CD4-positive, alpha-beta T cell treated with Interleukin-17A for 1 hour (primary cell): ENCODE data around the gene ASMTL.
"Not testable (repeated sequence)": the region's sequence is repeated elsewhere in the genome, so short reads cannot be mapped to it uniquely, and the experiment has no call there.

ENCODE experiments used
- DNase-seq: peaks from one replicate; pipeline ENCODE4 v3.0.0-alpha.2; 2020

Gene ASMTL

DNA sequence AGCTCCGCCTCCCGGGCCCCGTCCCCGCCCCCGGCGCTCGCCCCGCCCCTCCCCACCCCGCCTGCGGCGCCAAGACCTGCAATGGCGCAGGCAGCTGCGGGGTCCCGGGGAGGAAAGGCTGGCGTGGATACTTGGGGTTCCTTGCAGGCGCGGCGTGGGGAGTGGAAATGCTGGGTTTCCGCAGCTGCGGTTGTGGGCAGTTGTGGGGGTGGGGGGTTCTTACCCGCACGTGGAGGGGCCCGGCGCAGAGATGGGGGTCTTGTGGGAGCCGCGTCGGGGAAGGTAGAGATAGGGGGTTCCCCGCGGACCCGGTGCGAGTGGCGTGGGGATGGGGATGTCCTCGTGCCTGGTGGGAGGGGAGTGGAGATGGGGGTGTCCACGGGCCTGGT is 680 bp upstream of the ASMTL start:
- peak; percentile 85 for DNase-seq

DNA sequence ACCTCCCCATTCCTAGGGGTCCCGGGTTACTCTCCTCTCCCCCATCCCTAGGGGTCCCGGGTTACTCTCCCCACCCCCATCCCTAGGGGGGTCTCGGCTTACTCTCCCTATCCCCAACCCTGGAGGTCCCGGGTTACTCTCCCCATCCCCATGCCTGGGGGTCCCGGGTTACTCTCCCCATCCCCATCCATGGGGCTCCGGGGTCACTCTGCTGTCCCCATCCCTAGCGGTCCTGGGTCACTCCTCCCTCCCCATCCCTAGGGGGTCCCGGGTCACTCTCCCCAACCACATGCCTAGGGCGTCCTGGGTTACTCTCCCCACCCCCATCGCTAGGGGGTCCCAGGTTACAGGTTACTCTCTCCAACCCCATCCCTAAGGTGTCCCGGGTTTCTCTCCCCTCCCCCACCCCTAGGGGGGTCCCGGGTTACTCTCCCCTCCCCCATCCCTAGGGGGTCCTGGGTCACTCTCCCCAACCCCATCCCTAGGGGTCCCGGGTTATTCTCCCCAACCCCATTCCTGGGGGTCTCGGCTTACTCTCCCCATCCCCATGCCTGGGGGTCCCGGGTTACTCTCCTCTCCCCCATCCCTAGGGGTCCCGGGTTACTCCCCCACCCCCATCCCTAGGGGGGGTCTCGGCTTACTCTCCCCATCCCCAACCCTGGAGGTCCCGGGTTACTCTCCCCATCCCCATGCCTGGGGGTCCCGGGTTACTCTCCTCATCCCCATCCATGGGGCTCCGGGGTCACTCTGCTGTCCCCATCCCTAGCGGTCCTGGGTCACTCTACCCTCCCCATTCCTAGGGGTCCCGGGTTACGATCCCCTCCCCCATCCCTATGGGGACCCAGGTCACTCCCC is 821 bp downstream of the ASMTL start:
- DNase-seq = no peak

DNA sequence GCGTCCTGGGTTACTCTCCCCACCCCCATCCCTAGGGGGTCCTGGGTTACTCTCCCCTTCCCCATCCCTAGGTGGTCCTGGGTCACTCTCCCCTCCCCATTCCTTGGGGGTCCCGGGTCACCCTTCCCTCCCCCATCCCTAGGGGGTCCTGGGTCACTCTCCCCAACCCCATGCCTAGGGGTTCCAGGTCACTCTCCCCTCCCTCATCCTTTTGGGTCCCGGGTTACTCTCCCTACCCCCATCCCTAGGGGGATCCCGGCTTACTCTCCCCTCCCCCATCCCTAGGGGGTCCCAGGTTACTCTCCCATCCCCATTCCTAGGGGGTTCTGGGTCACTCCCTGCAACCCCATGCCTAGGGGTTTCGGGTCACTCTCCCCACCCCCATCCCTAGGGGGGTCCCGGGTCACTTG is 1.5 kb downstream of the ASMTL start:
- no peak for DNase-seq

DNA sequence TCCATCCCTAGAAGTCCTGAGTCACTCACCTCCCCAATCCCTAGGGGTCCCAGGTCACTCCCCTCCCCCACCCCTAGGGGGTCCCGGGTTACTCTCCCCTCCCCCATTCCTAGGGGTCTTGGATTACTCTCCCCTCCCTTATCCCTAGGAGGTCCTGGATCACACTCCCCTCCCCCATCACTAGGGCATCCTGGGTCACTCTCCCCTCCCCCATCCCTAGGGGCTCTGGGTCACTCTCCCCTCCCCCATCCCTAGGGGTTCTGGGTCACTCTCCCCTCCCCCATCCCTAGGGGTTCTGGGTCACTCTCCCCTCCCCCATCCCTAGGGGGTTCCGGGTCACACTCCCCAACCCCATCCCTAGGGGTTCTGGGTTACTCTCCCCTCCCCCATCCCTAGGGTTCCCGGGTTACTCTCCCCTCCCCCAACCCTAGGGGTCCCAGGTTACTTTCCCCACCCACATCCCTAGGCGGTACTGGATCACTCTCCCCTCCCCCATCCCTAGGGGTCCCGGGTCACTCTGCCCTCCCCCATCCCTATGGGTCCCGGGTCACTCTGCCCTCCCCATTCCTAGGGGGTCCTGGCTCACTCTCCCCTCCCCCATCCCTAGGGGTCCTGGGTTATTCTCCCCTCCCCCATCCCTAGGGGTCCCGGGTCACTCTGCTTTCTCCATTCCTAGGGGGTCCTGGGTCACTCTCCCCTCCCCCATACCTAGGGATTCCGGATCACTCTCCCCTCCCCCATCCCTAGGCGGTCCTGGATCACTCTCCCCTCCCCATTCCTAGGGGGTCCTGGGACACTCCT is 2.1 kb downstream of the ASMTL start:
- no peak for DNase-seq

DNA sequence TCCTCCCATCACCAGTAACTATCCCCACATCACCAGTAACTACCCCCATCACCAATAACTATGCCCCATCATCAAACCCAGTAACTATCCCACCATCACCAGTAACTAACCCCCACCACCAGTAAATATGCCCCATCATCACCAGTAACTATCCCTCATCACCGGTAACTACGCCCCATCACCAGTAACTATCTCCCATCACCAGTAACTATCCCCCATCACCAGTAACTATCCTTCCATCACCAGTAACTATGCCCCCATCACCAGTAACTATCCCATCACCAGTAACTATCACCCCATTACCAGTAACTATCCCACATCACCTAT is 2.9 kb downstream of the ASMTL start:
- no peak for DNase-seq

DNA sequence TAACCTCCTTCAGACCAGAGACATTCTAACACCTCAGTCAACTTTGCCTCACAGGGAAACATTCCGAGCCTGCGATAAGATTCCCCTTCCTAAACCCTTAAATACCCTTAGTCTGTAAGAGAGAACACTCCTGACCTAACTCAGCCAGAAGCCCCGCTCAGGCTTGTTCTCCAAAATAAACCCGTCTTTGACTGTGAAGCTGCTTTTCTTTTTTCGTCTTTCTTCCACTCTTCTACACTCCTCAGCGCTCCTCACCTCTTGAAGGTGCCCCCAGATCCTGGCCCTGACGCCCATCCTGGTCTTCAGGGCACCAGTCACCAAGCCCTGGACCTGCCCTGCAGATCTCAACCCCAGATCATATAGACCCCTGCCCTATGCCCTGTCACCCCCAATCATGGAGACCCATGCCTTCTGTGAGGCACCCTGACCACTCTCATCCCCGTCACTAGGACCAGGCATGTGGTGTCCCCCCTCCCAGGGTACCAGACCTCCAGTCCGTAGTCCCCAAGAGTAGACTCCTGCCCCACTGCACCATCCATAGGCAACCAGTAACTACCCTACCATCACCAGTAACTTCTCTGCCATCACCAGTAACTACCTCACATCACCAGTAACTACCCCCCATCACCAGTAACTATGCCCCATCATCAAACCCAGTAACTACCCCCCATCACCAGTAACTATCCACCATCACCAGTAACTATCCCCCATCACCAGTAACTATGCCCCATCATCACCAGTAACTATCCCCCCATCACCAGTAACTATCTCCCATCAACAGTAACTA is 3.5 kb downstream of the ASMTL start:
- no peak for DNase-seq

DNA sequence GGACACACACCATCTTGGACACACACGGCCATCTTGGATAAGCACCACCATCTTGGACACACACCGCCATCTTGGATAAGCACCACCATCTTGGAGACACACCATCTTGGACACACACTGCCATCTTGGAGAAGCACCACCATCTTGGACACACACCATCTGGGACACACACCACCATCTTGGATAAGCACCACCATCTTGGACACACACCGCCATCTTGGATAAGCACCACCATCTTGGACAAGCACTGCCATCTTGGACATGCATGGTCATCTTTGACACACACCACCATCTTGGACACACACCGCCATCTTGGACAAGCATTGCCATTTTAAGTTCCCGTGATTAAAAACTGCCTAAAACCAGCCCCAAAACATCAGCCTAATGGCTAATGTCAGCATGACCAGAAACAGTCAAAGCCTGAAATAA is 4.1 kb downstream of the ASMTL start:
- DNase-seq = not testable (repeated sequence)

DNA sequence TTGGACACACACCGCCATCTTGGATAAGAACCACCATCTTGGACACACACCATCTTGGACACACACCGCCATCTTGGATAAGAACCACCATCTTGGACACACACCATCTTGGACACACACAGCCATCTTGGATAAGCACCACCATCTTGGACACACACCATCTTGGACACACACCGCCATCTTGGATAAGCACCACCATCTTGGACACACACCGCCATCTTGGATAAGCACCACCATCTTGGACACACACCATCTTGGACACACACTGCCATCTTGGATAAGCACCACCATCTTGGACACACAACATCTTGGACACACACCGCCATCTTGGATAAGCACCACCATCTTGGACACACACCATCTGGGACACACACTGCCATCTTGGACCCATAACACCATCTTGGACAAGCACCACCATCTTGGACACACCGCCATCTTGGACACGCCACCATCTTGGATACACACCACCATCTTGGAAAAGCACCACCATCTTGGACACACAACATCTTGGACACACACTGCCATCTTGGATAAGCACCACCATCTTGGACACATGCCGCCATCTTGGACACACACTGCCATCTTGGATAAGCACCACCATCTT is 4.6 kb downstream of the ASMTL start:
- DNase-seq = not testable (repeated sequence)

DNA sequence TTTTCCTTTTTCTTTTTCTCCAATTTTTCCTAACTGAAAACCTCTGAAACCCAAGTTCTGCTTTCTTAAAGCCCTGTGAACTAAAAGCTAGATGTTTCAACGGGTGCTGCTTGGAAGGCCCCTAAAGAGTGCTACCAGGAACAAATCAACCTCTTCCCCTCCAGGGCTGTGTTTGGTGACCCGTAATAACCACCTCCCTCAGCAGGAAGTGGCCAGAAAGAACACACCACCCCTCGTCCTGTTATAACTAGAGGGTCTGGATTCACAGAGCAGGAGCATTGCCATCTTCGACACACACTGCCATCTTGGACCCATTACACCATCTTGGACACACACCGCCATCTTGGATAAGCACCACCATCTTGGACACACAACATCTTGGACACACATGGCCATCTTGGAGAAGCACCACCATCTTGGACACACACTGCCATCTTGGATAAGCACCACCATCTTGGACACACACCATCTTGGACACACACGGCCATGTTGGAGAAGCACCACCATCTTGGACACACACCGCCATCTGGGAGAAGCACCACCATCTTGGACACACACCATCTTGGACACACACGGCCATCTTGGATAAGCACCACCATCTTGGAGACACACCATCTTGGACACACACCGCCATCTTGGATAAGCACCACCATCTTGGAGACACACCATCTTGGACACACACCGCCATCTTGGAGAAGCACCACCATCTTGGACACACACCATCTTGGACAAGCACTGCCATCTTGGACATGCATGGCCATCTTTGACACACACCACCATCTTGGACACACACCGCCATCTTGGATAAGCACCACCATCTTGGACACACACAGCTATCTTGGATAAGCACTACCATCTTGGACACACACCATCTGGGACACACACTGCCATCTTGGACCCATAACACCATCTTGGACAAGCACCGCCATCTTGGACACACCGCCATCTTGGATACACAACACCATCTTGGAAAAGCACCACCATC is 5.4 kb downstream of the ASMTL start:
- DNase-seq = not testable (repeated sequence)

DNA sequence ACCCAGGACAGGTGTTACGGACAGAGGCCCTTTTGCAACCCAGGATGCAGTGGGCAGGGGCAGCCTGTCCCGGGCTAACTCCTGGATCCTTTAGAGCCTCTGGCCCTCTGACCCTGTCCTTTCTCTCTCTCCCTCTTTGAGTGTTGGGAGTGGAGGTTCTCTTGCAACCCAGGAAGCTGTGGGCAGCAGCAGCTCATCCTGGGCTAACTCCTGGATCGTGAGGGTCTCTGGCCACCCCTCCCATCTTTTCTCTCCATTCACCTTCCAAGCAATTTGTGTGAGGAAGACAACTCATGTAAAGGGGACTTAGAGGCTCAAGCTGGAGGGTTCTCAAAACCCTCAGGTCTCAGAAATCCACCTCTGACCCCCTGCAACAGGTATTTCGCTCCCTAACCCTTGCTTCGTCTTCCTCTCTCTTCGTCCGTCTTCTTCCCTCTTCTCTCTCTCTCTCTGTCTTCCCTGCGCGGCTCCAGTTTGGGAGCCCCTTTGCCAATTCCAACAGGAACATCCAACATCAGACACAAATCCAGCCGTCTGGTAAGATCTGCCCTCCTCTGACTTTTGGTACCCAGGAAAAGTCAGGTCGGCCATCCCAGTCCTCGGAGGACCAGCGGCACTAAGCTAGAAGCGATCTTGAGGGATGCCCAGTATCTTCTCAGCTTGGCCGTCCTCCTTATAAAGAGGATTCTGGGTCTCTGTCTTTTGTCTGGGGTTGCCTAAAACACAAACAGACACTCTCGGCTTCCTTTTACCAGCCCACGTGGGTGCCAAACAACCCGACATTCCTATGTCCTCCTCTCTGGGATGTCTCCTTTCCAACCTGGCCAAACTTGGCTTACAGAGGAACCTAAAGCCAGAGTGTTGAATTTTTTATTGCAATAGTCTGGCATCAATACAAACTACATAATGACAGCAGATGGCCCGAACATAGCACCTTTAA is 7.9 kb downstream of the ASMTL start:
- no peak for DNase-seq

DNA sequence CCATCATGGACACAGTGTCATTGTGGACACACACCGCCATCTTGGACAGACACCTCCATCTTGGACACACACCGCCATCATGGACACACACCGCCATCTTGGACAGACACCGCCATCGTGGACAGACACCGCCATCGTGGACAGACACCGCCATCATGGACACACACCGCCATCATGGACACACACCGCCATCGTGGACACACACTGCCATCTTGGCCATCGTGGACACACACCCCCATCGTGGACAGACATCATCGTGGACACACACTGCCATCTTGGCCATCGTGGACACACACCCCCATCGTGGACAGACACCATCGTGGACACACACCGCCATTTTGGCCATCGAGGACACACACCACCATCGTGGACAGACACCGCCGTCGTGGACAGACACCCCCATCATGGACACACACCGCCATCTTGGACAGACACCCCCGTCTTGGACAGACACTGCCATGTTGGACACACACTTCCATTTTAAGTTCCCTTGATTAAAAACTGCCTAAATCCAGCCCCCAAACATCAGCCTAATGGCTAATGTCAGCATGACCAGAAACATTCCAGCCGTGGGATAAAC is 9.1 kb downstream of the ASMTL start:
- DNase-seq = no peak

DNA sequence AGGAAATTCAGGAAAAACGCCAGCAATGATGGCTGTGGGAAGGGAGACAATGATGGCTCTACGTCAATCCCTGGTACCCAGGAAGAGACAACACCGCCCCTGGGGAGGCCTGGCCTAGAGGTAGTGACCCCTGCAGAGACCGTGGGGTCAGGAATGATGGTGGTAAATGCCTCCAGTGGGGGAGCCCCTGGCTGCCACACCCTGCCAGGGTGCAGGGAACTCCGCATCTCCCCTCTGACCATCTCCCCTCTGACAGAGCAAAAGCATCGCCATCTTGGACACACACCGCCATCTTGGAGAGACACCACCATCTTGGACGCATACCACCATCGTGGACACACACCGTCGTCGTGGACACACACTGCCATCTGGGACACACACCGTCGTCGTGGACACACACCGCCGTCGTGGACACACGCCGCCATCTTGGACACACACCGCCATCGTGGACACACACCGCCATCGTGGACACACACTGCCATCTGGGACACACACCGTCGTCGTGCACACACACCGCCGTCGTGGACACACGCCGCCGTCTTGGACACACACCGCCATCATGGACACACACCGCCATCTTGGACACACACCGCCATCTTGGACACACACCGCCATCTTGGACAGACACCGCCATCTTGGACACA is 9.9 kb downstream of the ASMTL start:
- DNase-seq = no peak

DNA sequence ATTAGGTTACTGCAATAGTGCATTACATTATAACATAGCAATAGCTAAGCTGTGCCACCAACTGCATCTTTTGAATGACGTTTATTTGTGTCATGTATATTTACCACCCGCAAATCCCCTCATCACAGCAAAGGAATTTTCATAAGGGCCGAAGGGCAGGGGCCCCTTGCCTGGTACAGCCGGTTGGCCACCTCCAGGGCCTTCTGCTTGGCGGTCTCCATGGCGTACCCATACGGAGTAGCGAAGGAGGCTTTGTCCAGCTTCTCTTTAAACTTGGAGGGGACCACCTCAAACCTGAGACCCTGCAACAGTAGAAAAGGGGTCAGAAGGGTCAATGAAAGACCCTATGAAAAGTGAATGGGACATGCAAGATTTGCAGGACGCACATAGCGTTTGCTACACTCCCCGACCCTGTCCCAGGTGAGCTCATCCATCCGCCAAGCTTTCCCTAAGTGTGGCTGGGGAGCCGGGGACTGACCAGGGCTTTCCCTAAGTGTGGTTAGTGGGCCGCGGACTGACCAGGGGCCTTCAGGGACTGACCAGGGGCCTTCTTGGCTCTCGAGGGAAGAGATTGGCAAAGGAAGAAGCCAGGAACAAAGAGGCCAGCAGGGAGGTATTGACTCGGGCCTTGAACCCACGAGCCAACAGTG is 10.6 kb downstream of the ASMTL start:
- DNase-seq = no peak

DNA sequence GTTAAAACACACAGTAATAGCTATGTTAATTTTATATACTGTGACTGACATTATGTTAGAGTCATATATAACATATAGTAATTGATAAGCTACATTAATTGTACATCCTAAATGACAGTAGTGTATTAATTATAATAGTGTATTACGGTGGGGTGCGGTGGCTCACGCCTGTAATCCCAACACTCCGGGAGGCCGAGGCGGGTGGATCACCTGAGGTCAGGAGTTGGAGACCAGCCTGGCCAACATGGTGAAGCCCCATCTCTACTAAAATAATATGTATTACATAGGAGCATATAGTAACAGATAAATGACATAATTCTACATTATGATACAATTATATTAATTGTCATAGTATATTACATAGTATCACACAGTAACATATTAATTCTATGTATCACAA is 12.2 kb downstream of the ASMTL start:
- no peak for DNase-seq

DNA sequence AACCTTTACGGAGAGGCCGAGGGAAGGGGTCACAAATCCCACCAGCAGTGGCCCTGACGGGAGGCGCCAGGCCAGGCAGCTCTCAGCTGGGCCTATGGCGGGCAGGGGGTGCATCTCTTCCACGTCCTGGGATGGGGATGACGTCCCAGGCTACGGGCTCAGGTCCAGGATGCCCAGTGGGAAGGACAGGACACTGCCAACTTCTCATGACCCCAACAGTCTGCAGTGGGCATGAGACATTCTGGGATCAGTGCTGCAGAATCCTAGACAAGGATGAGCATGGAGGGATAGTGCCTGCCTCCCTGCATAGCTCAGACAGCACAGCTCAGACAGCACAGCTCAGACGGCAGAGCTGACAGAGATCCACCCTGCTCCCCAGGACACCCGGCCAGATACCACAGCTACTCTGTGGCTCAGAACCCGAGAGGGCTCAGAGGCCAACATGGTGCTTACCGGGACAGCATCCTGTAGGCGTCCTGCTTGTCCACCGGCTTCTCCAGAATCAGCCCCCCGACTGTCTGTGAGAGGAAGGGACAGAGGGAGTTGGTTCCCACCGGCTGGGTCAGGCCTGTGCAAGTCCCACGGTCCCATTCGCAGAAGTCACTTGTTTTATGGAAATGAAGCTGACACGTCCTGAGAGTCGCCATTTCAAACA is 17.3 kb downstream of the ASMTL start:
- no peak for DNase-seq

DNA sequence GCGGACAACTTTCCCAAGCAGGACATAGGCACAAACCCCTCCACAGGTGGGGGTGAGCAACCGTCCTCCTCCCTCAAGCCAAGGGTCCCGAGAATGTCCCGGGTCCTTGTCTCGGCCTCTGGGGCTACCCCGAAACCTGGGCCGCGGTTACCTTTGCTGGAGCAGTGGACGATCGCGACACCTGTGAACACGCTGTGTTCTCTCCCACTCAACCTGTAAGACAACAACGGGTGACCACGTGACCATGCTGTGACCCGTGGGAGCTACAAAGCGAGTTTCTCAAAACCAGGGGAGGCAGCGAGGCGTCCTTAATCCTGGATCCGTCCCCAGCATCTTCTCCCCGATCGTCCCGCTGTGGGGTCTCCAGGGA is 17.9 kb downstream of the ASMTL start:
- DNase-seq = no peak

DNA sequence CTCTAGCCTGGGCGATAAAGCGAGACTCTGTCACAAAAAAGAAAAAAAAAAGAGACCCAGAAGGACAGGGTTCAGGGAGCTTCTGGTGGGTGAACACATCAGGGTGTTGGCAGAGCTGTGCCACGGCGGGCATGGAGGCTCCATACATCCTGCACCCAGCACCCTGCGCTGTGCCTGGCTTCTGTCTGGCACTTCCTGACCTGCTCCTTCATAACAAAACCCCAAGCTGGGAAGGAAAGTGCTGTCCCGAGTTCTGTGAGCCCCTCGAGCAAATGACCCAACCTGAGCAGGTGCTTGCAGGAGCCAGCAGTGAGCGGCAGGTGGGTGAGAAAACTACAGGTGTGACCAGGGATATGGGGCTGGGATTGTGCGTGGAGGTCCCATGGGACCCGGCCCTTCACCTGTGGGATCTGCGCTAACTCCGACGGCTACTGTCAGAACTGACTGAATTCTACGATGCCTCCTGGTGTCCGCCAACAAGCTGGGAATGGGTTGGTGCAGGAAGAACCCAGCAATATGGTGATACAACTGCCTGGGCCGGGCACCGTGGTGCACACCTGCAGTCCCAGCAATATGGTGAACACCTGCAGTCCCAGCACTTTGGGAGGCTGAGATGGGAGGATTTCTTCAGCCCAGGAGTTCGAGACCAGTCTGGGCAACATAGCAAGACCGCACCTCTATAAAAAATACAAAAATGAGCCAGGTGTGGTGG is 18.9 kb downstream of the ASMTL start:
- DNase-seq = no peak

DNA sequence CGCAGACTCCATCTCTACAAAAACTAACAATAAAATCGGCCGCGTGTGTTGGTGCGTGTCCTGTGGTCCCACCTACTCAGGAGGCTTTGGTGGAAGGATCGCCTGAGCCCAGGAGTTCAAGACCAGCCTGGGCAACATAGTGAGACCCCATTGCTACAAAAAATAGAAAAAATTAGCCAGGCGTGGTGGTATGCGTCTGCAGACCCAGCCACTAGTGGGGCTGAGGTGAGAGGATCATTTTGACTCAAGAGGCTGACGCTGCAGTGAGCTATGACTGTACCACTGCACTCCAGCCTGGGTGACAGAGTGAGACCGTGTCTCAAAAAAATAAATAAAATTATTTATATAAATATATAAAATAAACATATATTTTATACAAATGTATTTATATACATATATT is 22.3 kb downstream of the ASMTL start:
- DNase-seq = no peak
